HFFc6 (cell line): ENCODE data around the gene MST1. TPM values are rescaled to one million over a fixed set of nuclear protein-coding genes. Genes with fewer than 3 reads are reported as not detected.

Experiments
- DNase-seq: peaks from one replicate; pipeline ENCODE4 v3.0.0-alpha.2; 2018
- H3K27ac Mint-ChIP-seq: 2 replicates; pipeline ENCODE4 v1.8.0; 2020; ENCODE audit warnings: mild to moderate bottlenecking, mixed read lengths
- H3K27me3 Mint-ChIP-seq: 2 replicates; pipeline ENCODE4 v1.8.0; 2021; ENCODE audit warnings: mild to moderate bottlenecking, moderate library complexity, mixed read lengths; ENCODE audit not compliant: insufficient read depth
- H3K36me3 Mint-ChIP-seq: 2 replicates; pipeline ENCODE4 v1.8.0; 2021; ENCODE audit warnings: low read depth, mixed read lengths
- H3K4me1 Mint-ChIP-seq: 2 replicates; pipeline ENCODE4 v1.8.0; 2020; ENCODE audit warnings: low read depth, mixed read lengths
- H3K4me3 Mint-ChIP-seq: 2 replicates; pipeline ENCODE4 v1.8.0; 2020; ENCODE audit warnings: mild to moderate bottlenecking, moderate library complexity, mixed read lengths
- H3K9me3 Mint-ChIP-seq: 2 replicates; pipeline ENCODE4 v1.8.0; 2020; ENCODE audit warnings: mild to moderate bottlenecking, mixed read lengths
- total RNA-seq, 6 experiments: library from RNA; stranded (reverse); fragmentation: NEBNext Ultra II Directional; extraction: Animal tissue kit (Norgen Biotek cat#: 25700); gene quantifications; 2 replicates in 1 of 6; 3 replicates in 5 of 6; pipeline ENCODE4 v1.2.3, GENCODE V29; 2021
- TF ChIP-seq, protein P1 (sequence below): fragments of 200-600 bp; sonication (generic); IDR thresholded peaks from 2 replicates; pipeline ENCODE4 v1.5.0; 2021; ENCODE audit warnings: antibody characterized with exemption, mild to moderate bottlenecking

MST1 gene
- total RNA-seq, 6 experiments from 2014 or later: 3.4 to 7.4 (median 4.8) TPM

DNA sequence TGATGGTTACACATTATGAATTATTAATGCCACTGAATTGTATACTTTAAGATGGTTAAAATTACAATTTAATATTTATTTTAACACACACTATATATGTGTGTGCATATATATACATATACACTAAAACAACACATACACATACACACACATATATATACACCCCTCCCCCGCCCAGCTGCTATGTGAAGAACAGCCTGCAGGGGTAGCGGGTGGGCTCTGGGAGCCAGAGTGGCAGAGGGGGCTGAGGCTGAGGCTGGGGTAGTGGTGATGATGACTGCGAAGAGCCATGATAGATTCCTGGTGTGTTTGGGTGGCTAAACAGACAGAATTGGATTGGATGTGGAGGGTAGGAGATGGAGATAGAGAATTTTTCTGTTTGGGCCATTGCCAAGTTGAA is 54.5 kb downstream of the MST1 start:
- peaks cover 7% of the 10 kb centered on the region; the same call in 1 of the 2 replicates for H3K36me3 Mint-ChIP-seq
- H3K27ac Mint-ChIP-seq: no peak overlapping the region
- H3K4me1 Mint-ChIP-seq: peaks cover 7% of the 10 kb centered on the region

More for the DNA sequence above, 54.5 kb downstream of the MST1 start:
- Mint-ChIP-seq H3K9me3 (peaks cover 17% of the 10 kb centered on the region), H3K27me3 (peaks cover 38% of the 10 kb centered on the region), H3K4me3 (no peak overlapping the region)
- DNase-seq: no peak
- TF ChIP-seq, protein P1, sequence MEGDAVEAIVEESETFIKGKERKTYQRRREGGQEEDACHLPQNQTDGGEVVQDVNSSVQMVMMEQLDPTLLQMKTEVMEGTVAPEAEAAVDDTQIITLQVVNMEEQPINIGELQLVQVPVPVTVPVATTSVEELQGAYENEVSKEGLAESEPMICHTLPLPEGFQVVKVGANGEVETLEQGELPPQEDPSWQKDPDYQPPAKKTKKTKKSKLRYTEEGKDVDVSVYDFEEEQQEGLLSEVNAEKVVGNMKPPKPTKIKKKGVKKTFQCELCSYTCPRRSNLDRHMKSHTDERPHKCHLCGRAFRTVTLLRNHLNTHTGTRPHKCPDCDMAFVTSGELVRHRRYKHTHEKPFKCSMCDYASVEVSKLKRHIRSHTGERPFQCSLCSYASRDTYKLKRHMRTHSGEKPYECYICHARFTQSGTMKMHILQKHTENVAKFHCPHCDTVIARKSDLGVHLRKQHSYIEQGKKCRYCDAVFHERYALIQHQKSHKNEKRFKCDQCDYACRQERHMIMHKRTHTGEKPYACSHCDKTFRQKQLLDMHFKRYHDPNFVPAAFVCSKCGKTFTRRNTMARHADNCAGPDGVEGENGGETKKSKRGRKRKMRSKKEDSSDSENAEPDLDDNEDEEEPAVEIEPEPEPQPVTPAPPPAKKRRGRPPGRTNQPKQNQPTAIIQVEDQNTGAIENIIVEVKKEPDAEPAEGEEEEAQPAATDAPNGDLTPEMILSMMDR: no peak

Other genes starting within 250 kb of the MST1 start
- gene DAG1, start 219.2 kb downstream of the MST1 start, total RNA-seq: 100 to 1,000 TPM; 101 to 121 (median 106) TPM
- gene BSN, start 135.0 kb downstream of the MST1 start, total RNA-seq: under 1 TPM; 0.02 to 0.14 (median 0.06) TPM
- 100 to 1,000 TPM in 5 of 6 experiments, 10 to 100 TPM in 1; 98.5 to 126 (median 112) TPM for gene APEH, start 15.1 kb downstream of the MST1 start, total RNA-seq
- 10 to 100 TPM; 35.3 to 44.2 (median 39.8) TPM for gene RNF123, start 83 bp upstream of the MST1 start, total RNA-seq
- under 1 TPM in 2 of 6 experiments, not detected in 4; 0.43 to 0.61 TPM for gene AMIGO3, start 30.2 kb upstream of the MST1 start, total RNA-seq
- 10 to 100 TPM; 30.5 to 39.4 (median 34.8) TPM for gene GMPPB, start 34.5 kb upstream of the MST1 start, total RNA-seq
- 10 to 100 TPM; 29.8 to 43.7 (median 38.4) TPM for gene IP6K1, start 97.1 kb upstream of the MST1 start, total RNA-seq
- under 1 TPM in 2 of 6 experiments, not detected in 4; 0.17 to 0.18 TPM for gene CDHR4, start 110.4 kb upstream of the MST1 start, total RNA-seq
- gene INKA1, start 113.8 kb upstream of the MST1 start, total RNA-seq: 1 to 10 TPM; 3.2 to 4.3 (median 3.6) TPM
- 10 to 100 TPM; 11.9 to 32.6 (median 28.3) TPM for gene UBA7, start 124.5 kb upstream of the MST1 start, total RNA-seq
- gene TRAIP, start 167.1 kb upstream of the MST1 start, total RNA-seq: 1 to 10 TPM; 3.4 to 7.5 (median 6.3) TPM
- not detected for gene CAMKV, start 180.4 kb upstream of the MST1 start, total RNA-seq
- gene MST1R, start 214.4 kb upstream of the MST1 start, total RNA-seq: 1 to 10 TPM in 1 of 6 experiments, under 1 TPM in 5; 0.34 to 1.1 (median 0.80) TPM
- 10 to 100 TPM; 13.6 to 20.3 (median 15.7) TPM for gene MON1A, start 240.3 kb upstream of the MST1 start, total RNA-seq